ENCODE results near the gene ALAS1.

Gene ALAS1

DNA sequence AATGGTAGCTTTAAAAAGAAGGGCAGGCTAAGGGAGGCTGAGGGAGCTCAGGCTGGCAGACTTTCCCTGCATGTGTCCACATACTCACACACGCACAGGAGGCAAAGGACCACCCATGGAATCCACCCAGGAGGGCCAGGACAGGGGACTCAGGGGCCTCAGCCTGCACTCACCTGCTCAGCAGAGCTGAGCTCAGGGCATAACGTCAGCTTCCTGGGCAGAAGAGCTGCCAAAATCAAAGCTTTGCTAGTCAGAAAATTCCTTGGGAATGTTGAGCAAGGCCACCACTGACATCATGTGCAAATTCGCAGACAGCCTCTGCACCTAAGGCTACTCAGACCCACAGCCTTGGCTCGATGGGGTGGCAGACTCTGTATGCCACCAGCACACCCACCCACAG, 16.4 kb upstream of the ALAS1 start:
- intact Hi-C loops (cut with DNase I; ENCODE audit: low total_unique reads): no loop called here

DNA sequence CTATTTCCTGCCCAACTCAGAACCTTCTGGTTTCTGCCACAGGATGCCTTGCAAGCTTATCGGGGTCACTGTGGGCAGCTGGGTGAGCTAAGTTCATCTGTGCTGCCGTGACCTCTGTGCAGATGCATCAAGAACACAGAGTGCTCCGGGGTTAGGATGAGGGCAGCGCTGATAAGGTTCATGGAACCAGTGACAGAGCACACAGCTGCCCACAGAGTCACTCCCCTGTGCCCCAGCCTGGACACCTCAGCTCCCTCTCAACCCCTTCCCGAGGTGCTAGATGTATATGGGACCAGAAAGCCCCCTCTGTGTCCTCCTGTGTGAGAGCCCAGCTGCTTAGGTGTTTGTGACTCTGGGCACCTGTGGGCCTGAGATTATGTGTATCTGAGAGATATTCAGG, 15.8 kb upstream of the ALAS1 start:
- TF ChIP-seq, protein P1, sequence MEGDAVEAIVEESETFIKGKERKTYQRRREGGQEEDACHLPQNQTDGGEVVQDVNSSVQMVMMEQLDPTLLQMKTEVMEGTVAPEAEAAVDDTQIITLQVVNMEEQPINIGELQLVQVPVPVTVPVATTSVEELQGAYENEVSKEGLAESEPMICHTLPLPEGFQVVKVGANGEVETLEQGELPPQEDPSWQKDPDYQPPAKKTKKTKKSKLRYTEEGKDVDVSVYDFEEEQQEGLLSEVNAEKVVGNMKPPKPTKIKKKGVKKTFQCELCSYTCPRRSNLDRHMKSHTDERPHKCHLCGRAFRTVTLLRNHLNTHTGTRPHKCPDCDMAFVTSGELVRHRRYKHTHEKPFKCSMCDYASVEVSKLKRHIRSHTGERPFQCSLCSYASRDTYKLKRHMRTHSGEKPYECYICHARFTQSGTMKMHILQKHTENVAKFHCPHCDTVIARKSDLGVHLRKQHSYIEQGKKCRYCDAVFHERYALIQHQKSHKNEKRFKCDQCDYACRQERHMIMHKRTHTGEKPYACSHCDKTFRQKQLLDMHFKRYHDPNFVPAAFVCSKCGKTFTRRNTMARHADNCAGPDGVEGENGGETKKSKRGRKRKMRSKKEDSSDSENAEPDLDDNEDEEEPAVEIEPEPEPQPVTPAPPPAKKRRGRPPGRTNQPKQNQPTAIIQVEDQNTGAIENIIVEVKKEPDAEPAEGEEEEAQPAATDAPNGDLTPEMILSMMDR (IDR thresholded peaks at IDR 0.05): no peak
- intact Hi-C loops (cut with DNase I; ENCODE audit: low total_unique reads): no loop called here

More for the DNA sequence above, 16.4 kb upstream of the ALAS1 start:
- Histone ChIP-seq H3K9me3 (no peaks in the 10 kb centered on the region), H3K27ac (no peak overlapping the region), H3K4me3 (no peak overlapping the region), H3K27me3 (no peaks in the 10 kb centered on the region), H3K36me3 (no peaks in the 10 kb centered on the region), H3K4me1 (peaks cover 0 to 10% (median 0%) of the 10 kb centered on the region in 4 donors)
- TF ChIP-seq, protein P1 (IDR thresholded peaks at IDR 0.05): no peak
- DNase-seq: no peak

DNA sequence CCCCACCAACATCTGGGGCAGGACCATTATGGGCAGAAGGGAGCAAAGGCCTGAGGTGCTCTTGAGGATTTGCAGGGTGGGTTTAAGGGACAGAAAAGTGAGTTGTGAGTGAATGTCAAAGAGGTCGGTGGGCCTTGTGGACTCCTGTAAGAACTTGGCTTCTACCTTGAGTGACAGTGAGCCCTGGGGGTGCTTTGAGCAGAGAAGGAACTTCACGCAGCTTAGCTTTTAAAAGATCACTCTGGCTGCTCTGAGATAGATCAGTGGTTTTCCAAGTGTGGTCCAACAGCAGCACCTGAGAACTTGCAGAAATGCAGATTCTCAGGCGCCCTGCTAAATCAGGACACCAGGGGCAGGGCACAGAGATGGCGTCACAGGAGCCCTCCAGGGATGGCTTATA, 15.3 kb upstream of the ALAS1 start:
- no peak for DNase-seq
- no peaks in the 10 kb centered on the region for H3K27me3 ChIP-seq
- no peak overlapping the region for H3K27ac ChIP-seq

More for the DNA sequence above, 15.8 kb upstream of the ALAS1 start:
- H3K27ac ChIP-seq: no peak overlapping the region
- H3K36me3 ChIP-seq: no peaks in the 10 kb centered on the region
- no peaks in the 10 kb centered on the region for H3K27me3 ChIP-seq
- no peak for DNase-seq
- no peak overlapping the region for H3K4me3 ChIP-seq
- H3K4me1 ChIP-seq: peaks cover 0 to 4% (median 0%) of the 10 kb centered on the region in 4 donors
- no peaks in the 10 kb centered on the region for H3K9me3 ChIP-seq

GRCh38 chr3:52183786-52184445, 14.0 kb upstream of the ALAS1 start:
- no peak overlapping the region for H3K4me3 ChIP-seq
- no peak overlapping the region for H3K27ac ChIP-seq
- no peaks in the 10 kb centered on the region for H3K36me3 ChIP-seq
- TF ChIP-seq, protein P1 (IDR thresholded peaks at IDR 0.05): no peak
- intact Hi-C loops (cut with DNase I; ENCODE audit: low total_unique reads): no loop called here
- H3K9me3 ChIP-seq: no peaks in the 10 kb centered on the region
- H3K4me1 ChIP-seq: no peaks in the 10 kb centered on the region
- H3K27me3 ChIP-seq: no peaks in the 10 kb centered on the region
- no peak for DNase-seq

More for the DNA sequence above, 15.3 kb upstream of the ALAS1 start:
- H3K4me3 ChIP-seq: no peak overlapping the region
- H3K9me3 ChIP-seq: no peaks in the 10 kb centered on the region
- peaks cover 0 to 3% (median 0%) of the 10 kb centered on the region in 4 donors for H3K4me1 ChIP-seq
- intact Hi-C loops (cut with DNase I; ENCODE audit: low total_unique reads): no loop called here
- TF ChIP-seq, protein P1 (IDR thresholded peaks at IDR 0.05): no peak
- no peaks in the 10 kb centered on the region for H3K36me3 ChIP-seq

- H3K9me3 ChIP-seq: no peaks in the 10 kb centered on the region
- no peaks in the 10 kb centered on the region for H3K27me3 ChIP-seq
- no peaks in the 10 kb centered on the region for H3K36me3 ChIP-seq
- TF ChIP-seq, protein P1 (IDR thresholded peaks at IDR 0.05): no peak
- DNase-seq: no peak
- H3K27ac ChIP-seq: no peak overlapping the region
- peaks cover 0 to 1% (median 0%) of the 10 kb centered on the region in 4 donors for H3K4me1 ChIP-seq
- no peak overlapping the region for H3K4me3 ChIP-seq
- intact Hi-C loops (cut with DNase I; ENCODE audit: low total_unique reads): no loop called here
Measured at GRCh38 chr3:52184690-52185089, 13.3 kb upstream of the ALAS1 start.

All from tibial artery (tissue), 4 donors.